Endothelial cell of umbilical vein (primary cell): ENCODE results near the gene DCPS. TPM values are rescaled to one million over a fixed set of nuclear protein-coding genes. Genes with fewer than 3 reads are reported as not detected.

Experiments used
- BruUV-seq: library from RNA; stranded (reverse); fragments of 400-500 nt; replicated peaks from 2 replicates; lab custom pipeline; 2021; lab: Mats Ljungman, UMichigan
- CTCF ChIA-PET: fragments of 300-600, 350-600 bp; sonication (Branson Sonifier 250); formaldehyde crosslinking; loops from one replicate; lab custom pipeline; 2021; ENCODE audit warnings: antibody characterized with exemption, inconsistent platforms; lab: Charles Lee
- POLR2A ChIA-PET: fragments of 300-600, 350-600 bp; sonication (Branson Sonifier 250); formaldehyde crosslinking; loops from one replicate; lab custom pipeline; 2021; ENCODE audit warnings: antibody characterized with exemption, inconsistent platforms; lab: Charles Lee
- DNase-seq: peaks from one replicate; pipeline ENCODE4 v3.0.0-alpha.2; 2011; ENCODE audit warnings: low read depth, low spot score
- FAIRE-seq: peaks from 2 replicates; lab custom pipeline; 2011; peaks lifted over from hg19 to GRCh38; lab: Jason Lieb, UNC
- H2AFZ ChIP-seq: 2 replicates; pipeline ENCODE4 v1.6.0; 2012; ENCODE audit warnings: low read depth, low read length, control low read depth, inconsistent platforms
- H3K27ac ChIP-seq: 2 replicates; pipeline ENCODE4 v1.5.1; 2011; ENCODE audit warnings: low read depth, mild to moderate bottlenecking, control low read depth, low read length, moderate library complexity; ENCODE audit not compliant: insufficient read depth
- H3K27me3 ChIP-seq, 2 experiments: 2 replicates each; pipeline versions ENCODE4 v1.6.0 to v1.6.1; 2011; ENCODE audit warnings: low read length in 2 of 2, mixed read lengths in 1 of 2; ENCODE audit not compliant: control insufficient read depth in 2 of 2, insufficient read depth in 2 of 2
- H3K36me3 ChIP-seq, 2 experiments: 2 replicates in 1 of 2; 3 replicates in 1 of 2; pipeline ENCODE4 v1.5.1; 2011; ENCODE audit warnings: low read length in 2 of 2, mild to moderate bottlenecking in 1 of 2, moderate library complexity in 1 of 2; ENCODE audit not compliant: control insufficient read depth in 2 of 2, insufficient read depth in 2 of 2; ENCODE audit errors: extremely low read depth in 1 of 2
- H3K4me1 ChIP-seq: 3 replicates; pipeline ENCODE4 v1.5.1; 2011; ENCODE audit warnings: mild to moderate bottlenecking, low read length; ENCODE audit not compliant: control insufficient read depth, insufficient read depth; ENCODE audit errors: extremely low read depth
- H3K4me2 ChIP-seq: 2 replicates; pipeline ENCODE4 v1.6.1; 2011; ENCODE audit warnings: low read length, control low read depth, mixed read lengths; ENCODE audit not compliant: insufficient read depth
- H3K4me3 ChIP-seq, 3 experiments: fragments of 200-600 bp in 1 of 3; sonication (generic), shearing (Covaris generic) in 1 of 3; replicated peaks in 1 of 3; 2 replicates each; pipeline ENCODE4 v1.5.1; 2011 to 2016; ENCODE audit warnings: control low read depth in 3 of 3, low read length in 3 of 3, mild to moderate bottlenecking in 2 of 3, inconsistent platforms in 1 of 3, low read depth in 1 of 3, moderate library complexity in 1 of 3; ENCODE audit not compliant: insufficient read depth in 1 of 3
- H3K79me2 ChIP-seq: 2 replicates; pipeline ENCODE4 v1.6.0; 2012; ENCODE audit warnings: low read length, inconsistent platforms; ENCODE audit not compliant: control insufficient read depth, insufficient read depth
- H3K9ac ChIP-seq: replicated peaks from 2 replicates; pipeline ENCODE3; 2011; ENCODE audit warnings: low read length, control low read depth; ENCODE audit not compliant: insufficient read depth; ENCODE audit errors: extremely low read depth
- H3K9me1 ChIP-seq: replicated peaks from 3 replicates; pipeline ENCODE4 v1.6.0; 2011; ENCODE audit warnings: mild to moderate bottlenecking, low read length; ENCODE audit not compliant: control insufficient read depth, insufficient read depth; ENCODE audit errors: extremely low read depth
- H3K9me3 ChIP-seq: replicated peaks from 2 replicates; pipeline ENCODE4 v1.5.1; 2012; ENCODE audit warnings: low read length, inconsistent platforms; ENCODE audit not compliant: control insufficient read depth, insufficient read depth
- H4K20me1 ChIP-seq: replicated peaks from 2 replicates; pipeline ENCODE3; 2011; ENCODE audit warnings: mild to moderate bottlenecking, low read length; ENCODE audit not compliant: control insufficient read depth, insufficient read depth; ENCODE audit errors: extremely low read depth
- EZH2 ChIP-seq: IDR thresholded peaks from 2 replicates; pipeline ENCODE4 v1.6.1; 2012; ENCODE audit warnings: borderline replicate concordance, low read depth, mild to moderate bottlenecking, moderate library complexity, low read length, inconsistent platforms; ENCODE audit not compliant: severe bottlenecking
- FOS ChIP-seq: IDR thresholded peaks from 2 replicates; pipeline ENCODE4 v1.6.1; 2011; ENCODE audit warnings: mild to moderate bottlenecking, low read length, moderate library complexity, borderline replicate concordance; ENCODE audit not compliant: insufficient read depth
- GATA2 ChIP-seq: IDR thresholded peaks from 2 replicates; pipeline ENCODE4 v1.7.0; 2011; ENCODE audit warnings: low read depth, mild to moderate bottlenecking, moderate library complexity, mixed read lengths, low read length; ENCODE audit not compliant: insufficient read length, insufficient read depth
- JUN ChIP-seq: IDR thresholded peaks from 2 replicates; pipeline ENCODE4 v1.6.1; 2011; ENCODE audit warnings: borderline replicate concordance, low read depth; ENCODE audit not compliant: insufficient read length, insufficient read depth
- MYC ChIP-seq: IDR thresholded peaks from one replicate; pipeline ENCODE4 v1.6.1; 2011; ENCODE audit warnings: mild to moderate bottlenecking, low read depth, low read length
- POLR2A ChIP-seq: IDR thresholded peaks from 2 replicates; pipeline ENCODE4 v1.6.1; 2012; ENCODE audit warnings: low read depth, mild to moderate bottlenecking, control low read depth, low read length
- POLR2AphosphoS5 ChIP-seq: IDR thresholded peaks from 2 replicates; pipeline ENCODE4 v1.6.1; 2012; ENCODE audit warnings: low read depth, mild to moderate bottlenecking, control low read depth, low read length, moderate library complexity; ENCODE audit not compliant: insufficient read depth
- dilution Hi-C: fragments of 300-500 bp; cut with MboI; formaldehyde crosslinking; loops from one replicate; pipeline ENCODE4 v1.15.0; 2019; ENCODE audit warnings: low sequenced_read_pairs; ENCODE audit not compliant: extremely low pct_ligation_motif_present
- intact Hi-C: fragments of 100-400 bp; cut with micrococcal nuclease; formaldehyde crosslinking; loops from one replicate; pipeline ENCODE4 v1.10.0; 2022
- polyA plus RNA-seq, 4 experiments: library from polyadenylated mRNA; depleted of rRNA in 3 of 4; stranded (reverse) in 3 of 4; unstranded in 1 of 4; fragments of >200 nt; gene quantifications; 2 replicates each; pipeline versions ENCODE4 v1.2.1 to v1.2.3, GENCODE V29; 2011 to 2012; ENCODE audit warnings: missing spikeins in 1 of 4
- total RNA-seq: library from RNA; stranded (reverse); gene quantifications from 2 replicates; pipeline ENCODE4 v1.2.3, GENCODE V29; 2021
- TF ChIP-seq, protein P1 (sequence below), 2 donors: IDR thresholded peaks; 1 replicate in 1 of 2; 2 replicates in 1 of 2; pipeline ENCODE4 v1.5.1; 2011; ENCODE audit warnings: low read length in 2 of 2, mild to moderate bottlenecking in 2 of 2, moderate library complexity in 2 of 2, control low read depth in 1 of 2, inconsistent platforms in 1 of 2, low read depth in 1 of 2; ENCODE audit not compliant: insufficient read depth in 1 of 2; ENCODE audit errors: extremely low read depth in 1 of 2
- TF ChIP-seq, protein P2 (sequence below): IDR thresholded peaks from 2 replicates; pipeline ENCODE4 v1.6.1; 2011; ENCODE audit not compliant: insufficient read depth, insufficient read length

DCPS gene
- total and polyA plus RNA-seq, 2 donors (not counting 3 experiments of a cell fraction or from before 2014, with no cell fraction given) = 19.6 to 36.0 TPM

DNA sequence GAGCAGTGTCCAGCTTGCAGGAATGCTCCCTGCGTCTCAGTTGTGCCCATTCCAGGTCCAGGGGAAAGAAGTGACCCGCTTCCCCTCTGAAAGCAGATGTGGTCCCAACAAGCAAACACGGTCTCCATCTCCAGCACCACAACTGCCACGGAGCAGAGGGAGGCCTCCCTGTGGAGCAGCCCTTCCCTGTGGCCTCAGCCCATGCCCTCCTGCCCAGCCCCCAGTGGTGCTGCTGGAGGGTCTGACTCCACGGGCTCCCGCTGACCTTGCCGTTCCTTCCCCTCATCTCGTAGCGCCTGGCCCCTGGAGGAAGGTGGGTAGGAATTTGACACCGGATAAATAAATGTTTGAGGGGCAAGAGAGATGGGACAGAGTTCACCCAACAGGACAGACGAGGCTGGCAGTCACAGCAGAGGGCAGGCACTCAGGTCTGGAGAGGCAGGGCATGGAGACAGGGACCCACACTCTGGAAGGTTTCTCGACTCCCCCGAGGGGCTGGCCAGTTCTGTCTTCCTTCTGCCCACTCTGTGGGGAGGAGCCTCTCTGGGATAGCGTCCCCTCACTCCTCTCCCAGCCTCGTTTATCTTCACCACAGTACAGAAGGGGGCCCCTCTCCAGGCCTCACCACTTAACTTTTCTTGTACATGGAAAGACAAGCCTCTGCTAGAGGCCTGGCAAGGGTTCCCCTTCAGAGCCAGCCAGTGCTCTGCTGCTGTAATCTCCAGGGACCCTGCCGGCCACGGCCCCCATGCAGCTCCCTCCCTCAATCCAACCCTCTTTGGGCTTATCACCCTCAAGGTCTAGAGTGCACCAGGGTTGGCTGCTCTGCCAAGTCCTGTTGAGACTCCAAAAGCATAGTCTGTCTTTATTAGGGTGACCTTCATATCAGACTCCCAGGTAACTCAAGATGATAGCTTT, 44.1 kb downstream of the DCPS start:
- H3K9me3 ChIP-seq = no peaks in the 10 kb centered on the region
- H3K4me1 ChIP-seq = peaks cover 35% of the 10 kb centered on the region
- DNase-seq (no peak), FAIRE-seq (no peak)
- H3K9ac ChIP-seq = peak overlapping the region; percentile 11
- H3K79me2 ChIP-seq = peaks cover 34% of the 10 kb centered on the region
- H3K36me3 ChIP-seq = peaks cover 0 to 2% of the 10 kb centered on the region in 2 experiments
- TF ChIP-seq FOS = no peak
- TF ChIP-seq, protein P1, sequence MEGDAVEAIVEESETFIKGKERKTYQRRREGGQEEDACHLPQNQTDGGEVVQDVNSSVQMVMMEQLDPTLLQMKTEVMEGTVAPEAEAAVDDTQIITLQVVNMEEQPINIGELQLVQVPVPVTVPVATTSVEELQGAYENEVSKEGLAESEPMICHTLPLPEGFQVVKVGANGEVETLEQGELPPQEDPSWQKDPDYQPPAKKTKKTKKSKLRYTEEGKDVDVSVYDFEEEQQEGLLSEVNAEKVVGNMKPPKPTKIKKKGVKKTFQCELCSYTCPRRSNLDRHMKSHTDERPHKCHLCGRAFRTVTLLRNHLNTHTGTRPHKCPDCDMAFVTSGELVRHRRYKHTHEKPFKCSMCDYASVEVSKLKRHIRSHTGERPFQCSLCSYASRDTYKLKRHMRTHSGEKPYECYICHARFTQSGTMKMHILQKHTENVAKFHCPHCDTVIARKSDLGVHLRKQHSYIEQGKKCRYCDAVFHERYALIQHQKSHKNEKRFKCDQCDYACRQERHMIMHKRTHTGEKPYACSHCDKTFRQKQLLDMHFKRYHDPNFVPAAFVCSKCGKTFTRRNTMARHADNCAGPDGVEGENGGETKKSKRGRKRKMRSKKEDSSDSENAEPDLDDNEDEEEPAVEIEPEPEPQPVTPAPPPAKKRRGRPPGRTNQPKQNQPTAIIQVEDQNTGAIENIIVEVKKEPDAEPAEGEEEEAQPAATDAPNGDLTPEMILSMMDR (IDR thresholded peaks at IDR 0.05; ENCODE audit: extremely low read depth in 1 of 2, insufficient read depth in 1 of 2, low read depth in 1 of 2, low read length in 2 of 2) = no peak
- no peak for TF ChIP-seq POLR2A
- TF ChIP-seq, protein P2, sequence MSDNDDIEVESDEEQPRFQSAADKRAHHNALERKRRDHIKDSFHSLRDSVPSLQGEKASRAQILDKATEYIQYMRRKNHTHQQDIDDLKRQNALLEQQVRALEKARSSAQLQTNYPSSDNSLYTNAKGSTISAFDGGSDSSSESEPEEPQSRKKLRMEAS = no peak
- TF ChIP-seq MYC = no peak
- TF ChIP-seq GATA2 = no peak
- TF ChIP-seq JUN = no peak
- no peak for TF ChIP-seq POLR2AphosphoS5
- TF ChIP-seq EZH2 = no peak
- dilution Hi-C loops (no loop called here), intact Hi-C loops (loop anchor here (5.0 kb wide), 2 partner anchors 69 to 136 kb away; partner anchors contain the start of genes FAM118B and RPUSD4)
- no TSS peak for BruUV-seq
- ChIA-PET POLR2A (interaction anchor here (1.3 kb wide), 1 partner anchor 8 kb away, joined by 4 read pairs; no protein-coding TSS in a partner anchor), CTCF (interaction anchor here (1.0 to 1.8 kb wide), 2 partner anchors 16 to 133 kb away, joined by 4 to 9 read pairs; no protein-coding TSS in a partner anchor)
- H3K4me2 ChIP-seq = peak overlapping the region; percentile 31
- H3K9me1 ChIP-seq = no peaks in the 10 kb centered on the region
- H2AFZ ChIP-seq = no peak overlapping the region
- no peak overlapping the region for H3K4me3 ChIP-seq
- no peaks in the 10 kb centered on the region for H3K27me3 ChIP-seq
- H4K20me1 ChIP-seq = no peaks in the 10 kb centered on the region
- H3K27ac ChIP-seq = peak overlapping the region; percentile 82
